ENCODE measurements around the gene PAPPA2. TPM values are rescaled to one million over a fixed set of nuclear protein-coding genes. Genes with fewer than 3 reads are reported as not detected.

PAPPA2 gene
- total RNA-seq, 4 donors from 2014 or later: 0.35 to 32.2 (median 1.1) TPM

- H3K4me1 ChIP-seq: no peaks in the 10 kb centered on the region
- H3K27me3 ChIP-seq: no peaks in the 10 kb centered on the region
- no peak for DNase-seq
- TF ChIP-seq POLR2A (IDR thresholded peaks at IDR 0.05): no peak
- TF ChIP-seq, protein P1, sequence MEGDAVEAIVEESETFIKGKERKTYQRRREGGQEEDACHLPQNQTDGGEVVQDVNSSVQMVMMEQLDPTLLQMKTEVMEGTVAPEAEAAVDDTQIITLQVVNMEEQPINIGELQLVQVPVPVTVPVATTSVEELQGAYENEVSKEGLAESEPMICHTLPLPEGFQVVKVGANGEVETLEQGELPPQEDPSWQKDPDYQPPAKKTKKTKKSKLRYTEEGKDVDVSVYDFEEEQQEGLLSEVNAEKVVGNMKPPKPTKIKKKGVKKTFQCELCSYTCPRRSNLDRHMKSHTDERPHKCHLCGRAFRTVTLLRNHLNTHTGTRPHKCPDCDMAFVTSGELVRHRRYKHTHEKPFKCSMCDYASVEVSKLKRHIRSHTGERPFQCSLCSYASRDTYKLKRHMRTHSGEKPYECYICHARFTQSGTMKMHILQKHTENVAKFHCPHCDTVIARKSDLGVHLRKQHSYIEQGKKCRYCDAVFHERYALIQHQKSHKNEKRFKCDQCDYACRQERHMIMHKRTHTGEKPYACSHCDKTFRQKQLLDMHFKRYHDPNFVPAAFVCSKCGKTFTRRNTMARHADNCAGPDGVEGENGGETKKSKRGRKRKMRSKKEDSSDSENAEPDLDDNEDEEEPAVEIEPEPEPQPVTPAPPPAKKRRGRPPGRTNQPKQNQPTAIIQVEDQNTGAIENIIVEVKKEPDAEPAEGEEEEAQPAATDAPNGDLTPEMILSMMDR (IDR thresholded peaks at IDR 0.05): no peak
- H3K27ac ChIP-seq: no peak overlapping the region
- H3K9me3 ChIP-seq: no peaks in the 10 kb centered on the region
- H3K36me3 ChIP-seq: no peaks in the 10 kb centered on the region
- H3K4me3 ChIP-seq: no peak overlapping the region
These were observed 348.7 kb downstream of the PAPPA2 start for GRCh38 chr1:176811511-176812288.

GRCh38 chr1:176815621-176816020, 352.6 kb downstream of the PAPPA2 start:
- H3K27me3 ChIP-seq: no peaks in the 10 kb centered on the region
- H3K36me3 ChIP-seq: no peaks in the 10 kb centered on the region
- H3K27ac ChIP-seq: no peak overlapping the region
- H3K9me3 ChIP-seq: no peaks in the 10 kb centered on the region
- no peak for TF ChIP-seq POLR2A (IDR thresholded peaks at IDR 0.05)
- TF ChIP-seq, protein P1 (IDR thresholded peaks at IDR 0.05): no peak
- DNase-seq: no peak
- no peaks in the 10 kb centered on the region for H3K4me1 ChIP-seq
- H3K4me3 ChIP-seq: no peak overlapping the region

DNA sequence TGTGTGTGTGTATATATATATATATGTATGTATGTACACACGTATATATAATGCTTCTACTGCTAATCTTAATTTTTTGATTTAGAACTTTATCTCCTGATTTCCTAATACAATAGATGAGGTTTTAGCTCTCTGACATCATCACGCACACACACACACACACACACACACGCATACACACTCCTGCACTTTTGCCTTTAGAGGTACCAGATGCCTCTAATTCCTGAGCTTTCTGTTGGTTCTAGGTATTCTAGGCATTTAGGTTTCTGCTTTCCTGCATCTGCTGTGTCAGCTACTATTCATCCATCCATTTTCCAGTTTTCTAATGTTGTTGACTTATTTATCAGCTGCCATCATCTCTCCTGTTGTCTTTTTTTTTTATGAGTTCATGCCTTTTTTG, 353.3 kb downstream of the PAPPA2 start:
- Histone ChIP-seq H3K9me3 (no peaks in the 10 kb centered on the region), H3K4me1 (no peaks in the 10 kb centered on the region), H3K27me3 (no peaks in the 10 kb centered on the region), H3K27ac (no peak overlapping the region), H3K4me3 (no peak overlapping the region), H3K36me3 (no peaks in the 10 kb centered on the region)
- TF ChIP-seq, protein P1 (IDR thresholded peaks at IDR 0.05): no peak
- TF ChIP-seq POLR2A (IDR thresholded peaks at IDR 0.05): no peak
- no peak for DNase-seq

DNA sequence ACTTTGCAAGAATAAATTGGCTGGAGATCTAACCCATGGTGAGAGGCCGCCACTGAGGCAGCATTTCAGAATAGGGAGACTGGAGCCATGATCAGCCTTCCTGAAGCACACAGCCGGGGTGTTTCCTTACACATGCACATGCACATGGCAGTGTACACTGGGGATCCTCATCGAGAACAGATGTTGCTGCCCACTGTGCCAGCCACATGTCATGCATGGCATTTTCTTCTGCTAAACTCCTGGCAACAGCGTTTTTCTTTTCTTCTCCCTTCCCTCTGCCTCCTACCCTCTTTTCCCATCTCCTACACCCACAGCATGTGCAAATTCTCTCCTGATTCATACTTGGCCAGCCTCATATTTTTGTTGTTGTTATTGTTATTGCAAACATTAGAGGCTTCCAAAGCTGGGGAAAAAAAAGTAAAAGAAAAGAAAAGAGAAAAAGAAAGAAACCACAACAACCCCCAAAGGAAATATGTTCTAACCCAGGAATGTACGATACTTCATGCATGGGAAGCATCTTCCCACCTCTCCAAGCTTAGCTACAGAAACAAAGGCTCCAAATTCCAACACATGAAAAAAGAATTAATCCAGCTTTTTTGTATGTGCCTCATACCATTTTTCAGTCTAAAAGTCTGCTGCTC, 357.5 kb downstream of the PAPPA2 start:
- Histone ChIP-seq H3K27me3 (no peaks in the 10 kb centered on the region), H3K4me1 (no peaks in the 10 kb centered on the region), H3K27ac (no peak overlapping the region), H3K36me3 (no peaks in the 10 kb centered on the region), H3K9me3 (no peaks in the 10 kb centered on the region), H3K4me3 (no peak overlapping the region)
- no peak for TF ChIP-seq POLR2A (IDR thresholded peaks at IDR 0.05)
- DNase-seq: no peak

DNA sequence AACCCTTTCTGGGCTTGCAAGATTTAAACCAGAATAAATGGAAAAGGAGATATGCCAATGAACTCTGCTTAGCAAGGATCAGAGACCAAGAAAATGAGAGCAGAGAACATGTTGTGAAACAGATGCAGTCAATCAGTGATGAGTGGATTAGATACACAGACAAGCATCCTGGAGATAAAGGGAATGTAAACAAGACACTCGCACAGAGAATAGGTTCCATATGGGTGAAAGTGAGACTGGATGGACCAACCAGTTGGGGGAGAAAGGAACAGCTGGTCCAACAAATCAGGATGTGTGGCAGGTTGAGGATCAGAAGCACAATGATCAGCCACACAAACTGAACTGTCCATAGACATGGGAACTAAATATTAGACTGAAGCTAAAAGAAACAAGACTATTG, 363.3 kb downstream of the PAPPA2 start:
- Histone ChIP-seq H3K4me1 (no peaks in the 10 kb centered on the region), H3K27me3 (no peaks in the 10 kb centered on the region), H3K9me3 (no peaks in the 10 kb centered on the region), H3K36me3 (no peaks in the 10 kb centered on the region), H3K27ac (no peak overlapping the region), H3K4me3 (no peak overlapping the region)
- no peak for DNase-seq
- TF ChIP-seq, protein P1 (IDR thresholded peaks at IDR 0.05): no peak
- no peak for TF ChIP-seq POLR2A (IDR thresholded peaks at IDR 0.05)

DNA sequence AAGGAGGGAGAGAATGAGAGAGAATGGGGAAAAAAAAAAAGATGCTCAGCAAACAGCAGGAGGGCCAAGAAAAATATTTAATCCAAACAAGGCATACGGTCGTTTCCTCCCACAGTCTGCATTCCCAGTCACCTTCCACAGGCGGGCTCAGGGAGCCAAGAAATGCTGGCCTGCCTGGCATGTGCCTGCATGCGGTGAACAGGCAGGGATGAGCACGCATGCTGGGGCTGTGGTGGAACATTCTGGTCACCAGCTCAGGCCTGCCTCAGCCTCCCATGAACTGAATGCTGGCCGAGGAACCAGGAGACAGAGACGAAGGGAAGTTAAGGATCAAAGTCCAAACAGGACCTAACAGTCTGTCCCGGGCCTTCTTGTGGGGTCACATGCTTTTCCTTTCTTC, 366.3 kb downstream of the PAPPA2 start:
- no peak for DNase-seq
- Histone ChIP-seq H3K9me3 (no peaks in the 10 kb centered on the region), H3K27me3 (no peaks in the 10 kb centered on the region), H3K36me3 (no peaks in the 10 kb centered on the region), H3K4me1 (no peaks in the 10 kb centered on the region), H3K27ac (no peak overlapping the region), H3K4me3 (no peak overlapping the region)
- no peak for TF ChIP-seq POLR2A (IDR thresholded peaks at IDR 0.05)
- TF ChIP-seq, protein P1 (IDR thresholded peaks at IDR 0.05): no peak
